Astrocyte of the cerebellum (primary cell): ENCODE results near the gene CDH4.
A peak's percentile ranks its signal among the peaks of the same experiment; 100 is the strongest.

ENCODE experiments used
- DNase-seq: peaks from one replicate; pipeline ENCODE4 v3.0.0-alpha.2; 2011; ENCODE audit warnings: low read depth
- H3K4me3 ChIP-seq: 2 replicates; pipeline ENCODE4 v1.5.1; 2011; ENCODE audit warnings: mild to moderate bottlenecking, low read depth, low read length, moderate library complexity
- CTCF ChIP-seq: IDR thresholded peaks from 2 replicates; pipeline ENCODE4 v1.5.1; 2012; ENCODE audit warnings: low read length, low read depth, moderate library complexity, mild to moderate bottlenecking; ENCODE audit errors: missing control alignments
- in situ Hi-C: cut with HindIII; loops from 2 replicates; pipeline ENCODE4 v1.10.0; 2017; ENCODE audit warnings: low sequenced_read_pairs

Gene CDH4

GRCh38 chr20:61414455-61414991, 162.5 kb downstream of the CDH4 start:
- in situ Hi-C loops = no loop called here
- no peak overlapping the region for H3K4me3 ChIP-seq
- peak; percentile 13 for DNase-seq
- TF ChIP-seq CTCF = no peak

GRCh38 chr20:61416546-61416945, 164.5 kb downstream of the CDH4 start:
- in situ Hi-C loops = no loop called here
- no peak for DNase-seq
- no peak for TF ChIP-seq CTCF
- H3K4me3 ChIP-seq = no peak overlapping the region

- no peak for DNase-seq
- no peak for TF ChIP-seq CTCF
- in situ Hi-C loops = no loop called here
- H3K4me3 ChIP-seq = no peak overlapping the region
These were observed 165.3 kb downstream of the CDH4 start for GRCh38 chr20:61417221-61417941.

- DNase-seq = no peak
- TF ChIP-seq CTCF = no peak
- H3K4me3 ChIP-seq = no peak overlapping the region
- in situ Hi-C loops = no loop called here
These were observed 166.9 kb downstream of the CDH4 start for GRCh38 chr20:61419010-61419409.

GRCh38 chr20:61419501-61419900, 167.4 kb downstream of the CDH4 start:
- no peak for DNase-seq
- no peak for TF ChIP-seq CTCF
- in situ Hi-C loops = no loop called here
- no peak overlapping the region for H3K4me3 ChIP-seq

GRCh38 chr20:61420056-61420455, 168.0 kb downstream of the CDH4 start:
- no peak overlapping the region for H3K4me3 ChIP-seq
- TF ChIP-seq CTCF = no peak
- no peak for DNase-seq
- in situ Hi-C loops = loop anchor here (5.0 kb wide), 1 partner anchor 68 kb away; no protein-coding TSS in a partner anchor
